Stimulated activated effector memory CD8-positive, alpha-beta T cell treated with anti-CD3 and anti-CD28 coated beads, Interleukin-12 subunit alpha, Interleukin-12 subunit beta, amount 100 ng/mL, for 72 hours (primary cell): ENCODE data around the gene GAK.
"Not testable (repeated sequence)": the region's sequence is repeated elsewhere in the genome, so short reads cannot be mapped to it uniquely, and the experiment has no call there.

ENCODE experiments used
- ATAC-seq: fragments of 150-1000 bp; cut with Tn5 transposase; 2 replicates; pipeline ENCODE4 v1.10.0; 2021
- DNase-seq, 2 donors: peaks; one replicate each; pipeline ENCODE4 v3.0.0; 2021 to 2022; ENCODE audit warnings: low spot score in 2 of 2
- H3K27ac Mint-ChIP-seq: one replicate; pipeline ENCODE4 v1.8.0; 2022; ENCODE audit warnings: mild to moderate bottlenecking, mixed read lengths
- H3K36me3 Mint-ChIP-seq: one replicate; pipeline ENCODE4 v1.8.0; 2022; ENCODE audit warnings: mild to moderate bottlenecking, mixed read lengths
- H3K4me1 Mint-ChIP-seq: one replicate; pipeline ENCODE4 v1.8.0; 2022; ENCODE audit warnings: mixed read lengths
- H3K4me3 Mint-ChIP-seq: one replicate; pipeline ENCODE4 v1.8.0; 2022; ENCODE audit warnings: mild to moderate bottlenecking, mixed read lengths
- H3K9me3 Mint-ChIP-seq: one replicate; pipeline ENCODE4 v1.8.0; 2022; ENCODE audit warnings: mixed read lengths

GAK gene

GRCh38 chr4:949656-950055, 17.5 kb upstream of the GAK start:
- ATAC-seq (no peak), DNase-seq (no peak)
- no peaks in the 10 kb centered on the region for H3K9me3 Mint-ChIP-seq
- H3K4me1 Mint-ChIP-seq: peaks cover 17% of the 10 kb centered on the region
- H3K36me3 Mint-ChIP-seq: no peaks in the 10 kb centered on the region
- no peak overlapping the region for H3K4me3 Mint-ChIP-seq
- H3K27ac Mint-ChIP-seq: no peak overlapping the region

DNA sequence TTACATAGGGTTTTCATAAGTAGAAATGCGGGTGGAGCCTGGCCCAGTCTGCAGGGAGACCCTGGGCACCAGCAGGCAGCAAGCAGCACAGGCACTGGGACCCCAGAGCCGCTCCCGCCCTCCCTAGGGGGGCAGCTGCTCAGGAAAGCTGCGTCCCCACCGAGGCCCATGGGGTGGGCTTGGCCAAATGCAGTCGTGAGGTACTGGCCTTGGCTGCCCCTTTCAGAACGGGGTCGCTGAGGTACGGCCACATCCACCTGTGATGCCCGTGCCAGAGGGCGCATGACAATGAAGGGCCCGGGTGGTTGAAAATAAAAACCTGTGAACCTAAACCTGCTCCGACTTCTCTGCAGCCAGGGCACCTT, 16.8 kb upstream of the GAK start:
- no peaks in the 10 kb centered on the region for H3K36me3 Mint-ChIP-seq
- H3K9me3 Mint-ChIP-seq: no peaks in the 10 kb centered on the region
- no peak overlapping the region for H3K4me3 Mint-ChIP-seq
- DNase-seq (no peak), ATAC-seq (no peak)
- no peak overlapping the region for H3K27ac Mint-ChIP-seq
- peaks cover 17% of the 10 kb centered on the region for H3K4me1 Mint-ChIP-seq

- Mint-ChIP-seq H3K4me1 (peaks cover 17% of the 10 kb centered on the region), H3K27ac (no peak overlapping the region), H3K4me3 (no peak overlapping the region), H3K36me3 (no peaks in the 10 kb centered on the region), H3K9me3 (no peaks in the 10 kb centered on the region)
- no peak for ATAC-seq
- no peak for DNase-seq
Measured at GRCh38 chr4:948101-948935, 16.2 kb upstream of the GAK start.

GRCh38 chr4:947491-947971, 15.4 kb upstream of the GAK start:
- DNase-seq (no peak), ATAC-seq (no peak)
- Mint-ChIP-seq H3K36me3 (no peaks in the 10 kb centered on the region), H3K27ac (no peak overlapping the region), H3K4me1 (peaks cover 17% of the 10 kb centered on the region), H3K9me3 (no peaks in the 10 kb centered on the region), H3K4me3 (no peak overlapping the region)

DNA sequence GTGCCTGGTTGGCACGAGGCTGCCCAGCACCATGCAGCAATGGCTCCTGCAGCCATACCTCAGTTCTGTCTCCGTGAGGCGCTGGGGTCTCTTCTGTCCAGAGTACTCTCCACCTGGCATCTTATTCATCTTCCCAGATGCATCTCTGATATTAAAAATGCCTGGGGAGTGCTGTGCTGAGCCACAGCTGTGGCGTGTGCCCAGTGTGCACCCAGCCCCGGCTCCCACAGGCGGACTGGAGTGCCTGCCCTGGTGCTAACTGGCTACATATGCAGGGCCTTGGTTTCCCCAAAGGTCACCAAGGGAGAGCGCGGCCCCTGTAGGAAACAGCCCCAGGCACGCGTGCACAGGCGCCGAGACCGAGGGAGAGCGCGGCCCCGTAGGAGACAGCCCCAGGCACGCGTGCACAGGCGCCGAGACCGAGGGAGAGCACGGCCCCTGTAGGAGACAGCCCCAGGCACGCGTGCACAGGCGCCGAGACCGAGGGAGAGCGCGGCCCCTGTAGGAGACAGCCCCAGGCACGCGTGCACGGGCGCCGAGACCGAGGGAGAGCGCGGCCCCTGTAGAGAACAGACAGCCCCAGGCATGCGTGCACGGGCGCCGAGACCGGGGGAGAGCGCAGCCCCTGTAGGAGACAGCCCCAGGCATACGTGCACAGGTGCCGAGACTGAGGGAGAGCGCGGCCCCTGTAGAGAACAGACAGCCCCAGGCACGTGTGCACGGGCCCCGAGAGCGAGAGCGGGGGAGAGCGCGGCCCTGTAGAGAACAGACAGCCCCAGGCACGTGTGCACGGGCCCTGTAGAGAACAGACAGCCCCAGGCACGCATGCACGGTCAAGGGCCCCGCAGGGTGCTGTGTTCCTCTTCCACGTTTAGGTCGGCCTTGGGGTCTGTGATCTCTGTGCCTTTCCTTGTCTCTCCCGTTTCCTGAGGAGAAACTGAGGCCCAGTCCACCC, 14.7 kb upstream of the GAK start:
- H3K27ac Mint-ChIP-seq: no peak overlapping the region
- H3K9me3 Mint-ChIP-seq: no peaks in the 10 kb centered on the region
- DNase-seq (no peak), ATAC-seq (no peak)
- H3K4me1 Mint-ChIP-seq: peaks cover 17% of the 10 kb centered on the region
- no peak overlapping the region for H3K4me3 Mint-ChIP-seq
- H3K36me3 Mint-ChIP-seq: no peaks in the 10 kb centered on the region

GRCh38 chr4:946103-946450, 14.0 kb upstream of the GAK start:
- no peaks in the 10 kb centered on the region for H3K9me3 Mint-ChIP-seq
- no peak overlapping the region for H3K4me3 Mint-ChIP-seq
- no peak for ATAC-seq
- H3K4me1 Mint-ChIP-seq: peaks cover 17% of the 10 kb centered on the region
- peak overlapping the region; percentile 10 for H3K27ac Mint-ChIP-seq
- no peak for DNase-seq
- H3K36me3 Mint-ChIP-seq: no peaks in the 10 kb centered on the region

DNA sequence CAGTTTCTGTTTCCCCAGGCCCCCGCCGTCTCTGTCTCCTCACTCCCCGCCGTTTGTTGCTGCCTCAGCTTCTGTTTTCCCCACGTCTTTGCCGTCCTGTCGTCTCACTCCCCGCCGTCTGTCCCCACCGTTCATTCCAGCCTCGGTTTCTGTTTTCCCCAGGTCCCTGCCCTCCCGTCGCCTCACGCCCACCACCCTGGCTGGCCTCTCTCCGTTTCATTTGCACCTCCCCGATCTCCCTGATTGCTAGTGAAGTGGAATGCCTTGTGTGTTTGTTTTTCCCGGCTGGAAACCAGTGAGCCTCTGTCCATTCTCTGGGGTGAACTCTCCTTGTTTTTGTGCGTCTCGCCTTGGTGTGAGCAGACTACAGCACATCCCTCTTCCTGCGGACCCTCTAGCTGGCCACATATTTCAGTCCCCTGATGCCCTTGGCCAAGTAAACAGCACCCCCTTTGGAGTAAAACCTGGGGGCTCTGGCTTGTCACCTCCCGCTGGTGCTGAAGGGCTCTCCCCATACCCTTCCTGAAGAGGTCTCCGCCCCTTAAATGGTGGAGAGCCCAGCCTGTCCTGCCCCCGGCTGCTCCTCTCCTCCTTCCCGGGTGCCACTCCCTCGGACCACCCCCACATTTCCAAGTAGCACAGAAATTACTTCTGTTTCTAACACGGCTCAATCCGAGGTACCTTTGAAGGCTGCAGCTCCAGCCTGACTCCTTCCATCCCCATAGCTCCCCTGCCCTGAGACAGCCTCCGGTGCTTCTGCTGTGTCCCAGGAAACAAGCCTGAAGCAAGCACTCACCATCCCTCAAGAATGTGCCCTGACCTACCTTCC, 13.4 kb upstream of the GAK start:
- no peaks in the 10 kb centered on the region for H3K36me3 Mint-ChIP-seq
- H3K27ac Mint-ChIP-seq: peak overlapping the region; percentile 10
- H3K9me3 Mint-ChIP-seq: no peaks in the 10 kb centered on the region
- no peak for DNase-seq
- peaks cover 17% of the 10 kb centered on the region for H3K4me1 Mint-ChIP-seq
- H3K4me3 Mint-ChIP-seq: no peak overlapping the region
- ATAC-seq: no peak

DNA sequence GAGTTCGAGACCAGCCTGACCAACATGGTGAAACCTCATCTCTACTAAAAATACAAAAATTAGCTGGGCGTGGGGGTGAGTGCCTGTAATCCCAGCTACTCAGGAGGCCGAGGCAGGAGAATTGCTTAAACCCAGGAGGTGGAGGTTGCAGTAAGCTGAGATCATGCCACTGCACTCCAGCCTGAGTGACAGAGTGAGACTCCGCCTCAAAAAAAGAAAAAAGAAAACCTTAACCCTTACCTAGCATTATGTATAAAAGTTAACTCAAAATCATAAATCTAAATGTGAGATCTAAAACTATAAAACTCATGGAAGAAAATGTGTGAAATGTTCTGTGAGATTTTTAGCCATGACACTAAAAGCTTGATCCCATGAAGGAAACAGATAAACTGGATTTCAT, 7.4 kb upstream of the GAK start:
- H3K27ac Mint-ChIP-seq, H3K36me3 Mint-ChIP-seq, ATAC-seq, H3K9me3 Mint-ChIP-seq, H3K4me3 Mint-ChIP-seq, DNase-seq: not testable (repeated sequence)
- H3K4me1 Mint-ChIP-seq: peaks cover 11% of the 10 kb centered on the region

GRCh38 chr4:932713-933070, 576 bp upstream of the GAK start:
- ATAC-seq: peak; percentile 2
- no peaks in the 10 kb centered on the region for H3K9me3 Mint-ChIP-seq
- peaks cover 36% of the 10 kb centered on the region for H3K36me3 Mint-ChIP-seq
- peak overlapping the region; percentile 96 for H3K27ac Mint-ChIP-seq
- DNase-seq: no peak
- peak overlapping the region; percentile 94 for H3K4me3 Mint-ChIP-seq
- peaks cover 54% of the 10 kb centered on the region for H3K4me1 Mint-ChIP-seq

GRCh38 chr4:931194-931959, 739 bp downstream of the GAK start:
- DNase-seq (peak in 1 of 2 donors; percentile 57), ATAC-seq (peak; percentile 3)
- Mint-ChIP-seq H3K27ac (peak overlapping the region; percentile 96), H3K4me1 (peaks cover 54% of the 10 kb centered on the region), H3K36me3 (peaks cover 36% of the 10 kb centered on the region), H3K9me3 (no peaks in the 10 kb centered on the region), H3K4me3 (peak overlapping the region; percentile 94)

GRCh38 chr4:930827-931193, 1.3 kb downstream of the GAK start:
- ATAC-seq (peak; percentile 14), DNase-seq (peak in 1 of 2 donors; percentile 62)
- Mint-ChIP-seq H3K9me3 (no peaks in the 10 kb centered on the region), H3K4me1 (peaks cover 54% of the 10 kb centered on the region), H3K4me3 (peak overlapping the region; percentile 94), H3K36me3 (peaks cover 41% of the 10 kb centered on the region), H3K27ac (peak overlapping the region; percentile 96)

DNA sequence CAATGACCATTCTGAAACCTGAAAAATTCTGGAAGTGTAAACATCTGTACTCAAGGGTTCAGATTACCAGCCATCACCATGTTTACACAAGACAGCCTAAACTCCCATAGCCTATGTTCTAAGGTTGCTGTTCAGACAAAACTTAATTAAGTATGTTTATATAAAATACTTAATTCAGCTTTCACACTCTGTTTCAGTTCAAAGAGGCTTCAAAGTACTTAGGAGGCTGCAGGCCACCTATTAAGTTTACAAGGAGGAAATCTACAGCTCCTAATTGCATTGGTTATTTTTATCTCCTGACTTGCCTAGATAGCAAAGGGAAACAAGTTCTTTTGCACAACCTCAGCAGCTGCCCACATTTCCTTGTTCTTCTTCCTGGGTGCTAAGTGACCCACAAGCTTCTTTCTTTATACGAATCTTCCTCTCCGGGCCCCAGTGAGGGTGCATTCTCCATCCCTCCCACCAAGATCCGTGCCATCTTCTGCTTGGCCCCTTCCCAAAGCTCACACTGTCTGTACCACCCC, 2.0 kb downstream of the GAK start:
- peak overlapping the region; percentile 94 for H3K4me3 Mint-ChIP-seq
- peaks cover 41% of the 10 kb centered on the region for H3K36me3 Mint-ChIP-seq
- no peaks in the 10 kb centered on the region for H3K9me3 Mint-ChIP-seq
- DNase-seq: peak in 1 of 2 donors; percentile 61
- peak overlapping the region; percentile 96 for H3K27ac Mint-ChIP-seq
- no peak for ATAC-seq
- peaks cover 60% of the 10 kb centered on the region for H3K4me1 Mint-ChIP-seq

- no peak for ATAC-seq
- H3K4me1 Mint-ChIP-seq: peaks cover 63% of the 10 kb centered on the region
- peak overlapping the region; percentile 22 for H3K4me3 Mint-ChIP-seq
Measured at GRCh38 chr4:929096-929765, 2.9 kb downstream of the GAK start.

GRCh38 chr4:927566-927965, 4.5 kb downstream of the GAK start:
- not testable (repeated sequence) for ATAC-seq, H3K9me3 Mint-ChIP-seq, H3K4me3 Mint-ChIP-seq, H3K27ac Mint-ChIP-seq, DNase-seq
- H3K36me3 Mint-ChIP-seq: peaks cover 38% of the 10 kb centered on the region
- H3K4me1 Mint-ChIP-seq: peaks cover 65% of the 10 kb centered on the region

More at GRCh38 chr4:929096-929765, 2.9 kb downstream of the GAK start:
- no peak for DNase-seq
- no peak overlapping the region for H3K27ac Mint-ChIP-seq
- peaks cover 41% of the 10 kb centered on the region for H3K36me3 Mint-ChIP-seq
- no peaks in the 10 kb centered on the region for H3K9me3 Mint-ChIP-seq
